ENCODE data around the gene OR8G5. TPM values are rescaled to one million over a fixed set of nuclear protein-coding genes. Genes with fewer than 3 reads are reported as not detected.

The OR8G5 gene
- total and polyA plus RNA-seq, 2 donors (not counting 1 experiment from before 2014, with no cell fraction given), result not detected

DNA sequence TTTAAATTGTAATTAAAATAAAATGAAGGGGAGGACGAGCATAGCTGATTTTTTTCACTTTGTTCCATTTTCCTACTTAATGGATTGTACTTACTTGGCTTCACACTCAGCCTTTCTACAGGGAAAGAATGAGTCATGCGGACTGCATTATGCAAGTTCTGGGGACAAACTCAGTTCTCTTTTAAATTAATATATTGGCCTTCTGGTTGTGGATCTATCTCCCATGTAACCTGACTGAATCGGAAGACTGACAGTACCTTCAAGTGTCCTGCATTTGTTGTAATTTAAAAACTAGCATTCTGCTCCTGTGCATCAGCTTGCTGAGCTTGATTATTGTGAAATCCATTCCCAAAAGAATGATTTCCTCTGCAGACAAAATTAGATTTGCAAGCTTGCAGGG lies 45.4 kb downstream of the OR8G5 start:
- H3K27ac ChIP-seq (ENCODE audit: low read length in 2 of 2), result no peak overlapping the region
- peaks cover 0 to under 1% (median 0%) of the 10 kb centered on the region in 4 experiments for H3K27me3 ChIP-seq (replicated peaks in 1 of 4; ENCODE audit: control extremely low read depth in 1 of 4, control insufficient read depth in 3 of 4, insufficient read depth in 4 of 4, low read length in 3 of 4)
- H3K36me3 ChIP-seq (replicated peaks in 1 of 2; ENCODE audit: control extremely low read depth in 1 of 2, control insufficient read depth in 1 of 2, extremely low read depth in 1 of 2, insufficient read depth in 2 of 2, low read length in 1 of 2), result no peaks in the 10 kb centered on the region
- DNase-seq (no peak), ATAC-seq (ENCODE audit: low read depth) (no peak)
- CTCF ChIA-PET, result no interaction called here
- H3K79me2 ChIP-seq (ENCODE audit: control insufficient read depth, insufficient read depth, low read length), result no peaks in the 10 kb centered on the region
- intact Hi-C loops (cut with micrococcal nuclease), result no loop called here
- H3K9me3 ChIP-seq (ENCODE audit: control extremely low read depth in 1 of 3, control insufficient read depth in 2 of 3, insufficient read depth in 1 of 3, low read length in 2 of 3), result no peaks in the 10 kb centered on the region
- WGBS (ENCODE audit: insufficient coverage), result 100% methylated on average over 1 of the region's 3 CpGs
- no peak overlapping the region for H3K4me3 ChIP-seq (ENCODE audit: control extremely low read depth in 1 of 5, extremely low read depth in 1 of 5, insufficient read depth in 1 of 5, low read depth in 2 of 5, low read length in 4 of 5)
- no peak overlapping the region for H3K4me3 Mint-ChIP-seq
- H3K27me3 Mint-ChIP-seq, result peaks cover 8% of the 10 kb centered on the region
- H3K9ac ChIP-seq (ENCODE audit: low read length), result no peak overlapping the region
- H3K4me2 ChIP-seq (replicated peaks; ENCODE audit: low read depth, low read length, poor library complexity, severe bottlenecking), result no peak overlapping the region
- H3K27ac Mint-ChIP-seq, result no peak overlapping the region
- POLR2A ChIA-PET, result no interaction called here
- no peaks in the 10 kb centered on the region for H3K4me1 Mint-ChIP-seq
- TF ChIP-seq CTCF (IDR thresholded peaks at IDR 0.05) (no peak), EZH2 (IDR thresholded peaks at IDR 0.05; ENCODE audit: borderline replicate concordance, insufficient read depth, low read depth, low read length, poor library complexity, severe bottlenecking) (no peak)
- H3K4me1 ChIP-seq (ENCODE audit: control insufficient read depth in 2 of 2, insufficient read depth in 2 of 2, low read length in 2 of 2), result no peaks in the 10 kb centered on the region
- H3K9me3 Mint-ChIP-seq (ENCODE audit: insufficient read depth), result no peaks in the 10 kb centered on the region
- H2AFZ ChIP-seq (ENCODE audit: insufficient read depth, low read depth, low read length, poor library complexity, severe bottlenecking), result no peak overlapping the region
- H4K20me1 ChIP-seq (ENCODE audit: control insufficient read depth, insufficient read depth, low read length, poor library complexity, severe bottlenecking), result no peaks in the 10 kb centered on the region

DNA sequence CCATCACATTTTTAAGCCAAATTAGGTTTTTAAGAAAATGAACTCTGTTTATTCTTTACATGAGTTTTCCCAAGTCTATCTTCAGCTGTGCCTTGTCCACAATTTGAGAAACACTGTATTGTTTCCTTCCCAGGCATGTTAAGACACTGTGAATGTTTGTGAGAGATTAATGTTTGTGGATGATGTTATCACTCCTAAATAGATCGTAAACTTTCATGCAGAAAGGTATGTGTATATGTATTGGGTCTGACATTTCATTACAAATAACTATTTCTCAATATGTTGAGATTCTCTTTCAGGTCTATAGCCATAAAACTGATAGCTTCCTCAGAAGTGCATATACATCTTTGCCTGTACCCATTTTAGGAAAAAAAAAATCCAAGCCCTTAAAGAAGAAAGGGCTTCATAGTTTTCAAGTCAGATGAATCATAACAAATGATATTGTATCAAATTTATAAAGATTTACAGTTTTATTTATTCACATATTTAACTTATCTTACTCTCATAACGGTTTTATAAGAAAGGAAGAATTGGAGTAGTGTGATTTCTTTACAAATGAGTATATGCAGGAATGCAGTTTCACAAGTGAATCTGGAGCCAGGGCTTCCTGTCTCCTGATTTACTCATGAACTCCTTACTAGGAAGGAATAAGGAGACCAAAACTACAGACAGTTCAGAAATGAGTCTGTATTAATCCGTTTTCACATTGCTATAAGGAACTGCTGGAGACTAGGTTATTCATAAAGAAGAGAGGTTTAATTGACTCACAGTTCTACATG lies 46.4 kb downstream of the OR8G5 start:
- Histone ChIP-seq H3K4me3 (ENCODE audit: control extremely low read depth in 1 of 5, extremely low read depth in 1 of 5, insufficient read depth in 1 of 5, low read depth in 2 of 5, low read length in 4 of 5) (no peak overlapping the region), H3K27ac (ENCODE audit: low read length in 2 of 2) (no peak overlapping the region), H3K36me3 (replicated peaks in 1 of 2; ENCODE audit: control extremely low read depth in 1 of 2, control insufficient read depth in 1 of 2, extremely low read depth in 1 of 2, insufficient read depth in 2 of 2, low read length in 1 of 2) (no peaks in the 10 kb centered on the region), H3K4me2 (replicated peaks; ENCODE audit: low read depth, low read length, poor library complexity, severe bottlenecking) (no peak overlapping the region), H3K79me2 (ENCODE audit: control insufficient read depth, insufficient read depth, low read length) (no peaks in the 10 kb centered on the region), H3K9me3 (ENCODE audit: control extremely low read depth in 1 of 3, control insufficient read depth in 2 of 3, insufficient read depth in 1 of 3, low read length in 2 of 3) (no peaks in the 10 kb centered on the region), H2AFZ (ENCODE audit: insufficient read depth, low read depth, low read length, poor library complexity, severe bottlenecking) (no peak overlapping the region), H3K27me3 (replicated peaks in 1 of 4; ENCODE audit: control extremely low read depth in 1 of 4, control insufficient read depth in 3 of 4, insufficient read depth in 4 of 4, low read length in 3 of 4) (peaks cover 0 to 11% (median 2%) of the 10 kb centered on the region in 4 experiments), H3K9ac (ENCODE audit: low read length) (no peak overlapping the region), H4K20me1 (ENCODE audit: control insufficient read depth, insufficient read depth, low read length, poor library complexity, severe bottlenecking) (no peaks in the 10 kb centered on the region), H3K4me1 (ENCODE audit: control insufficient read depth in 2 of 2, insufficient read depth in 2 of 2, low read length in 2 of 2) (no peaks in the 10 kb centered on the region)
- no peak overlapping the region for H3K27ac Mint-ChIP-seq
- DNase-seq, result no peak
- H3K4me1 Mint-ChIP-seq, result no peaks in the 10 kb centered on the region
- H3K4me3 Mint-ChIP-seq, result no peak overlapping the region
- peaks cover 15% of the 10 kb centered on the region for H3K27me3 Mint-ChIP-seq
- ChIA-PET POLR2A (no interaction called here), CTCF (no interaction called here)
- TF ChIP-seq EZH2 (IDR thresholded peaks at IDR 0.05; ENCODE audit: borderline replicate concordance, insufficient read depth, low read depth, low read length, poor library complexity, severe bottlenecking), result no peak
- no peak for TF ChIP-seq CTCF (IDR thresholded peaks at IDR 0.05)
- intact Hi-C loops (cut with micrococcal nuclease), result no loop called here
- H3K9me3 Mint-ChIP-seq (ENCODE audit: insufficient read depth), result no peaks in the 10 kb centered on the region
- ATAC-seq (ENCODE audit: low read depth), result no peak
- WGBS (ENCODE audit: insufficient coverage), result no CpG with 5 or more reads among the region's 3 CpGs

Data from B cell (primary cell).